Measurements from ENCODE around the gene EFCAB9. TPM values are rescaled to one million over a fixed set of nuclear protein-coding genes. Genes with fewer than 3 reads are reported as not detected.

EFCAB9 gene
- total and polyA plus RNA-seq, 2 of the 8 experiments (the other 6 are each of a cell fraction or from before 2014, with no cell fraction given): not detected

GRCh38 chr5:172234031-172234430, 40.1 kb downstream of the EFCAB9 start (continued):
- TF ChIP-seq CHD7 (IDR thresholded peaks at IDR 0.05; ENCODE audit: insufficient replicate concordance, low read length) (no peak), TAF1 (IDR thresholded peaks at IDR 0.05; ENCODE audit: low read depth, low read length) (no peak), ATF3 (IDR thresholded peaks at IDR 0.05; ENCODE audit: insufficient read depth, low read depth, low read length) (no peak), JUN (IDR thresholded peaks at IDR 0.05; ENCODE audit: low read depth, low read length) (no peak), EP300 (IDR thresholded peaks at IDR 0.05; ENCODE audit: borderline replicate concordance in 1 of 2, low read depth in 2 of 2, low read length in 2 of 2) (no peak), E2F6 (IDR thresholded peaks at IDR 0.05) (no peak), FOSL1 (IDR thresholded peaks at IDR 0.05; ENCODE audit: insufficient read depth, low read depth, low read length) (no peak), MAFK (IDR thresholded peaks at IDR 0.05; ENCODE audit: low read depth, low read length) (no peak), NRF1 (IDR thresholded peaks at IDR 0.05; ENCODE audit: low read depth, low read length) (no peak), BRCA1 (IDR thresholded peaks at IDR 0.05; ENCODE audit: low read depth, low read length) (no peak)

Measured in H1 (cell line).